GM10266 (cell line): ENCODE data around the gene MARCKS.

Experiments used
- DNase-seq: peaks from one replicate; pipeline ENCODE4 v3.0.0; 2012; ENCODE audit errors: extremely low spot score
- TF ChIP-seq, protein P1 (sequence below): IDR thresholded peaks from 2 replicates; pipeline ENCODE4 v1.5.1; 2012; ENCODE audit warnings: mild to moderate bottlenecking, low read depth; ENCODE audit not compliant: control insufficient read depth, insufficient read depth; ENCODE audit errors: missing control alignments

The MARCKS gene

GRCh38 chr6:113873043-113873667, 16.0 kb downstream of the MARCKS start:
- DNase-seq = peak; percentile 25
- TF ChIP-seq, protein P1, sequence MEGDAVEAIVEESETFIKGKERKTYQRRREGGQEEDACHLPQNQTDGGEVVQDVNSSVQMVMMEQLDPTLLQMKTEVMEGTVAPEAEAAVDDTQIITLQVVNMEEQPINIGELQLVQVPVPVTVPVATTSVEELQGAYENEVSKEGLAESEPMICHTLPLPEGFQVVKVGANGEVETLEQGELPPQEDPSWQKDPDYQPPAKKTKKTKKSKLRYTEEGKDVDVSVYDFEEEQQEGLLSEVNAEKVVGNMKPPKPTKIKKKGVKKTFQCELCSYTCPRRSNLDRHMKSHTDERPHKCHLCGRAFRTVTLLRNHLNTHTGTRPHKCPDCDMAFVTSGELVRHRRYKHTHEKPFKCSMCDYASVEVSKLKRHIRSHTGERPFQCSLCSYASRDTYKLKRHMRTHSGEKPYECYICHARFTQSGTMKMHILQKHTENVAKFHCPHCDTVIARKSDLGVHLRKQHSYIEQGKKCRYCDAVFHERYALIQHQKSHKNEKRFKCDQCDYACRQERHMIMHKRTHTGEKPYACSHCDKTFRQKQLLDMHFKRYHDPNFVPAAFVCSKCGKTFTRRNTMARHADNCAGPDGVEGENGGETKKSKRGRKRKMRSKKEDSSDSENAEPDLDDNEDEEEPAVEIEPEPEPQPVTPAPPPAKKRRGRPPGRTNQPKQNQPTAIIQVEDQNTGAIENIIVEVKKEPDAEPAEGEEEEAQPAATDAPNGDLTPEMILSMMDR = no peak

- no peak for DNase-seq
- TF ChIP-seq, protein P1 = no peak
Observed at GRCh38 chr6:113875470-113875869, 18.3 kb downstream of the MARCKS start.

DNA sequence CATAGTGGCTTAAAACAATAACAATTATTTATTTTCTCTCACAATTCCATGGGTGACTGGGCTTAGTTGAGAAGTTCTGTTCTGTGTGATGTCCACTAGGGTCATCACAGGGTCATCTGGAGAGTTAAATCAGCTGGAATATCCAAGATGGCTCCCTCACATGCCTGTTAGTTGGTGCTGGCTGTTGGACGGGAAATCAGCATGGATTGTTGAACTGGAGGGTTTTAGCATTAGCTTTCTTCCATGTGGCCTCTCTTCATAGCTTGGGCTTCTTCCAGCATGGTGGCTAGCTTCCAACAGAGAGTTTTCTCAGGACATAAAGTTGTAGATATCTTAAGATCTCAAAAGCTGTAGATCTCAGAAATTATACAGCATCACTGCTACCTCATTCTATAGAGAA, 19.6 kb downstream of the MARCKS start:
- TF ChIP-seq, protein P1 = no peak
- DNase-seq = no peak

GRCh38 chr6:113879186-113880096, 22.3 kb downstream of the MARCKS start:
- peak; percentile 54 for DNase-seq
- TF ChIP-seq, protein P1 = peak; percentile 83

DNA sequence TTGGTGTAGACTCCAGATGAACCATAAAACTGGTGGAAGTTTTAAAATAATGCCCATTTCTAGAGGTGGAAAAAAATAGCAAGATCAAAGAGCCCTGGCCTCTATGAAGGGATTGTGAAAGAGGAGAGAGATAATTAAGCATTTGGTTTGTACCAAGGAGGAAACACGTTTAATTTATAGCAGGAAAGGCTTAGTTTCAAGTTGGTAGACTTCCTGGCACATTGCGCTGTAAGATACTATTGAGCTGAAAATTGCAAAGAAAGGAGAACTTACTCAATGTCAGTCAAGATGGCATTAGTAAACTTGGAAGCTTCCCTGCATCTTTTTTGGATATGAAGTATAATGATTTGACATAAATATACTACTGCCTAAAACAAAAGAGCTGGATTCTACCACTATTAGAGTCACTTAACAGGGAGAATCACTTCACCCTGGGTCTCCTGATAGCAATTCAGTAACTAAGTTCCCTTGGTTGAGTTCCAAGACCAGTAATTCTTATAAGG, 24.4 kb downstream of the MARCKS start:
- TF ChIP-seq, protein P1 = no peak
- no peak for DNase-seq

GRCh38 chr6:113882336-113883022, 25.3 kb downstream of the MARCKS start:
- no peak for DNase-seq

More at GRCh38 chr6:113882336-113883022, 25.3 kb downstream of the MARCKS start:
- TF ChIP-seq, protein P1 = no peak
